GM21717 (cell line): ENCODE data around the gene CSF3R.
"Not testable (repeated sequence)": the region's sequence is repeated elsewhere in the genome, so short reads cannot be mapped to it uniquely, and the experiment has no call there.

Experiments
- ATAC-seq: cut with Tn5 transposase; IDR thresholded peaks from one replicate; pipeline ENCODE4 v1.9.1; 2021; ENCODE audit warnings: mild to moderate bottlenecking, moderate library complexity; ENCODE audit not compliant: unreplicated experiment

CSF3R gene

GRCh38 chr1:36484099-36484498, 1.4 kb upstream of the CSF3R start:
- no peak for ATAC-seq

GRCh38 chr1:36481771-36482723, 666 bp downstream of the CSF3R start:
- ATAC-seq, result no peak

- ATAC-seq, result no peak
Observed at GRCh38 chr1:36481091-36481490, 1.6 kb downstream of the CSF3R start.

- no peak for ATAC-seq
Observed at GRCh38 chr1:36480161-36480560, 2.6 kb downstream of the CSF3R start.

GRCh38 chr1:36479505-36480051, 3.1 kb downstream of the CSF3R start:
- ATAC-seq, result no peak

GRCh38 chr1:36477615-36478014, 5.1 kb downstream of the CSF3R start:
- not testable (repeated sequence) for ATAC-seq

GRCh38 chr1:36476945-36477344, 5.8 kb downstream of the CSF3R start:
- no peak for ATAC-seq

GRCh38 chr1:36475910-36476604, 6.7 kb downstream of the CSF3R start:
- ATAC-seq, result no peak

GRCh38 chr1:36475341-36475740, 7.4 kb downstream of the CSF3R start:
- no peak for ATAC-seq

- no peak for ATAC-seq
Observed at GRCh38 chr1:36472656-36473055, 10.1 kb downstream of the CSF3R start.

GRCh38 chr1:36471830-36472641, 10.7 kb downstream of the CSF3R start:
- no peak for ATAC-seq

- ATAC-seq, result no peak
Observed at GRCh38 chr1:36469163-36469562, 13.6 kb downstream of the CSF3R start.

- no peak for ATAC-seq
Observed at GRCh38 chr1:36467700-36468455, 14.8 kb downstream of the CSF3R start.

GRCh38 chr1:36467027-36467410, 15.7 kb downstream of the CSF3R start:
- ATAC-seq, result no peak

GRCh38 chr1:36466370-36467026, 16.2 kb downstream of the CSF3R start:
- no peak for ATAC-seq

- no peak for ATAC-seq
Observed at GRCh38 chr1:36465731-36466369, 16.9 kb downstream of the CSF3R start.

GRCh38 chr1:36464605-36465393, 17.9 kb downstream of the CSF3R start:
- peak; percentile 12 for ATAC-seq

- peak; percentile 78 for ATAC-seq
Observed at GRCh38 chr1:36463803-36464604, 18.7 kb downstream of the CSF3R start, which contains the start of gene MRPS15. Gene MRPS15, minus strand, starts transcription at chr1:36464384. Its CDS starts 109 bp downstream, at chr1:36464275.
